Cardiac fibroblast (primary cell): ENCODE data around the gene CREB1.

ENCODE experiments used
- DNase-seq, 2 donors: peaks; one replicate each; pipeline versions ENCODE4 v3.0.0 to v3.0.0-alpha.2; 2010; ENCODE audit warnings: low read depth in 2 of 2
- H3K4me3 ChIP-seq, 2 donors: replicated peaks in 1 of 2; 1 replicate in 1 of 2; 2 replicates in 1 of 2; pipeline ENCODE4 v1.5.1; 2011; ENCODE audit warnings: low read depth in 2 of 2, low read length in 2 of 2, mild to moderate bottlenecking in 2 of 2, moderate library complexity in 1 of 2
- TF ChIP-seq, protein P1 (sequence below): IDR thresholded peaks from one replicate; pipeline ENCODE4 v1.5.1; 2011; ENCODE audit warnings: low read depth, mild to moderate bottlenecking, low read length, inconsistent platforms

The CREB1 gene

DNA sequence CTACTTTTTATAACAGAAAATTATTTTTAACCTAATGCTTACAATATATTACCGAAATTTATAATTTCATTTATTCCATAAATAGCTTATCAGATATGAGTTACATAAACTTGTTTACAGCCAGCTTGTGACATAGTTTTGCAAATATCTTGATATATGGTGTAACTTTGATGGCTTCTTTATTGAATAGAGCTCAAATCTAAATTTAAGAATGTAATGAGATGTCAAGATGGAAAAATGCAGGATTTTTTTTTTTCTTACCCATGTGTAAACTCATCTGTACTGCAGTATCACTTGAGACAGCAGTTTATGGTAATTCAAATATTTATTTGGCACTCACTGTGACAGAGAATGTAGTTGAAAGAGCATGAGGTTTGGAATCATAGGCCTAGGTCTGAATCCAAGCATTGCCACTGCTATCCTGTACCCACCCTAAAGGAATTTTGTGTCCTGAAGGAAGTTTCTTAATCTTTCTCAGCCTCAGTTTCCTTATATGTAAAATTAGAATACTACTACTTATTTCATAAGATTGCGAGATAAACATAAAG is 3.8 kb downstream of the CREB1 start:
- no peak overlapping the region for H3K4me3 ChIP-seq
- no peak for DNase-seq
- TF ChIP-seq, protein P1, sequence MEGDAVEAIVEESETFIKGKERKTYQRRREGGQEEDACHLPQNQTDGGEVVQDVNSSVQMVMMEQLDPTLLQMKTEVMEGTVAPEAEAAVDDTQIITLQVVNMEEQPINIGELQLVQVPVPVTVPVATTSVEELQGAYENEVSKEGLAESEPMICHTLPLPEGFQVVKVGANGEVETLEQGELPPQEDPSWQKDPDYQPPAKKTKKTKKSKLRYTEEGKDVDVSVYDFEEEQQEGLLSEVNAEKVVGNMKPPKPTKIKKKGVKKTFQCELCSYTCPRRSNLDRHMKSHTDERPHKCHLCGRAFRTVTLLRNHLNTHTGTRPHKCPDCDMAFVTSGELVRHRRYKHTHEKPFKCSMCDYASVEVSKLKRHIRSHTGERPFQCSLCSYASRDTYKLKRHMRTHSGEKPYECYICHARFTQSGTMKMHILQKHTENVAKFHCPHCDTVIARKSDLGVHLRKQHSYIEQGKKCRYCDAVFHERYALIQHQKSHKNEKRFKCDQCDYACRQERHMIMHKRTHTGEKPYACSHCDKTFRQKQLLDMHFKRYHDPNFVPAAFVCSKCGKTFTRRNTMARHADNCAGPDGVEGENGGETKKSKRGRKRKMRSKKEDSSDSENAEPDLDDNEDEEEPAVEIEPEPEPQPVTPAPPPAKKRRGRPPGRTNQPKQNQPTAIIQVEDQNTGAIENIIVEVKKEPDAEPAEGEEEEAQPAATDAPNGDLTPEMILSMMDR: no peak

DNA sequence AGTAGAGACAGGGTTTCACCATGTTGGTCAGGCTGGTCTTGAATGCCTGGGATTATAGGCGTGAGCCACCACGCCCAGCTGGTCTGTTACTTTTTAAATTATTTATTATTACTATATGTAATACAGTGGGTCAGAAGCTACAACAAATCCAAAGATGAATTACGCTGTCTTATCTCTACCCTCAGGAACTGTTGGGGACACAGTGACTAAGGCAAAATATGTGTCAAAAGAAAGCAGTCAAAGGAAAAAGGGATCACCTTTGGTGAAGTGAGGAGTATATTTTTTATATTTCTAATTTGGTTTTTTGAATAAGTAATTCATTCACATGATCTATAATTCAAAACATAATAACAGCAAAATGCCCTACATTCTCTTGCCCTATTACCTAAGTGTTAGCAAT is 4.7 kb downstream of the CREB1 start:
- TF ChIP-seq, protein P1: no peak
- DNase-seq: no peak
- no peak overlapping the region for H3K4me3 ChIP-seq

DNA sequence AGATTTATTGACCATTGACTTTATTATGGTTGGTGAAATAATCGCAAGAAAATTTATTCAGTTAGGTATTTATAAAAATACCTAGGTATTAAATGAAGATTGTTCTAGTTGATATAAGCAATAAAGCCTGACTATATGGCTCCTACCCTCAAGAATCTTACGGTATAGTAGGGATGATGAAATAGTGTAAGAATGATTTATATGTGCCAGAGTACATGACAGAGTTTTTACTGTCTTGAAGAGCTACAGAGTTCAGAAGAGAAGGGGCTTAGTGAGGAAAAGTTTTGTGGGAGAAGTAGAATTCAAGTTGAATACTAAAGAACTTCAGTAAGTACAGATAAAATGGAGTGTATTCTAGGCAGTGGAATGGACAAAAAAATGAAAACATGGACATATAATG is 9.7 kb downstream of the CREB1 start:
- no peak overlapping the region for H3K4me3 ChIP-seq
- DNase-seq: no peak
- TF ChIP-seq, protein P1: no peak

DNA sequence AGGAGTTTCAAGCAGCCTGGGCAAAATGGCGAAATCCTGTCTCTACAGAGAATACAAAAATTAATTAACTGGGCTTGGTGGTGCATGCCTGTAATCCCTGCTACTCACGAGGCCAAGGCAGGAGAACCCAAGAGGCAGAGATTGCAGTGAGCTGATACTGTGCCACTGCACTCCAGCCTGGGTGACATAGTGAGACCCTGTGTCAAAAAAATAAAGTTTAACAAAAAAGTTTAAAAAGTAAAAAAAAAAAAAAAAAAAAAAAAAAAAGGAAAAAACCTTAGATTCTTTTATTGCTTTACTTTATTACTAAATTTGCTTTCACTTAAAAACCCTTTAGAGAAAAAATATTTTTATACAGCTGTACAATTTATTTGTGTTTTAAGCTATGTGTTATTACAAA is 10.7 kb downstream of the CREB1 start:
- DNase-seq: no peak
- H3K4me3 ChIP-seq: no peak overlapping the region
- TF ChIP-seq, protein P1: no peak

DNA sequence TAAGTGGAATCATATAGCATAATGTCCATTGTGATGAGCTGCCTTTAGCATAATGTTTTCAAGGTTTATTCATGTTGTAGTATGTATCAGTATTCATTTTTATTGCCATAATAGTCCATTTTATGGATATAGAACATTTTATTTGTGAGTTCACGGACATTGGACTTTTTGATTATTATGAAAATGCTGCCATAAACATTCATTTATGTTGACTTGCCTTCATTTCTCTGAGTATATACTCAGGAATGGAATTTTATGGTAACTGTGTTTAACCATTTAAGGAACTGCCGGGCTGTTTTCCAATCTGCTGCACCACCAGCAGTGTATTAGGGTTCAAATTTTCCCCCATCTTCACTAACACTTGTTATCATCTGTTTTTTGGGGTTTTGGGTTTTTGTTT is 12.2 kb downstream of the CREB1 start:
- TF ChIP-seq, protein P1: no peak
- no peak overlapping the region for H3K4me3 ChIP-seq
- DNase-seq: no peak

DNA sequence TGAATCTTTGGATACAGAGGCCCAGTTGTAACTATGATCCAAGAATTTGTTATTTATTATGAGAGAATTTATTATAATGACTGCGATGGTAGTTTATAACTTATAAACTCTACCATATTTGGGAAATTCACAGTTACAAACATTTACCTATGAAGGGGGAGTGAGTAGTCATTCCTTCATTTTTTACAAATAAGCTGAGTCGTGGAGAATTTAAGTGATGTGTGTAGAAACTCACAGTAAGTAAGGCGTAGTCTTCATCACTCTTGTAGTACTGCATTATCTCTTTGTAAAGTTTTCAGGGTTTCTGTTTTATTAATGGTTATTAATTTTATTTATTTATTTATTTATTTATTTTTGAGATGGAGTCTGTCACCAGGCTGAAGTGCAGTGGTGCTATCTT is 13.5 kb downstream of the CREB1 start:
- no peak overlapping the region for H3K4me3 ChIP-seq
- TF ChIP-seq, protein P1: no peak
- no peak for DNase-seq

DNA sequence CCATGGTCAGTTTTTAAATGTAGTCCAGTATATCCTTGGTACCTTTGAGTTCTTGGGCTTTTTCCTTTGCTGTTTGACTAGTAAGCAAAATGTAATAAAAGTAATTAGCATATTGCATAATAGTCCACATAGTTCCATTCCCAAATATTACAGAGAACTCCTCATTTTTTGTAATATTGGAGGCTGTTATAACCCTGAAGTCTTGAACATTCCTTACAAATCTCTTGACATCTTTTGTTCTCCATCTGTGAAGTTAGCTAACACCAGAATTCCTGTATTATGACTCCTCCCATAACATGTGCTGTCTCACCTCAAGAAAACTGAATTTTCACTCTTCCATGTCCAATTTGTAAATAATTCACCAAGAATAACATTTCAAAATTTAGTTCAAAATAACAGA is 17.1 kb downstream of the CREB1 start:
- no peak overlapping the region for H3K4me3 ChIP-seq
- peak; percentile 51 to 54 for DNase-seq
- TF ChIP-seq, protein P1: no peak
